Mucosa of stomach (tissue), 1 donor: Measurements from ENCODE around the gene CAMK2A.

Source experiments
- H3K27me3 ChIP-seq: one replicate; pipeline ENCODE4 v1.7.0; 2013; ENCODE audit warnings: mild to moderate bottlenecking, low read length; ENCODE audit not compliant: control insufficient read depth, insufficient read depth
- H3K36me3 ChIP-seq: one replicate; pipeline ENCODE4 v1.7.0; 2013; ENCODE audit warnings: low read length; ENCODE audit not compliant: control insufficient read depth, insufficient read depth
- H3K4me1 ChIP-seq: one replicate; pipeline ENCODE4 v1.7.0; 2013; ENCODE audit warnings: mild to moderate bottlenecking, low read length; ENCODE audit not compliant: control insufficient read depth, insufficient read depth
- H3K4me3 ChIP-seq: one replicate; pipeline ENCODE4 v1.7.0; 2013; ENCODE audit warnings: low read length
- H3K9ac ChIP-seq: one replicate; pipeline ENCODE4 v1.7.0; 2013; ENCODE audit warnings: mild to moderate bottlenecking, low read length, moderate library complexity
- H3K9me3 ChIP-seq: one replicate; pipeline ENCODE4 v1.7.0; 2013; ENCODE audit warnings: mild to moderate bottlenecking, low read length, moderate library complexity; ENCODE audit not compliant: control insufficient read depth
- donor health status: Pancreatic carcinoma.

The CAMK2A gene

DNA sequence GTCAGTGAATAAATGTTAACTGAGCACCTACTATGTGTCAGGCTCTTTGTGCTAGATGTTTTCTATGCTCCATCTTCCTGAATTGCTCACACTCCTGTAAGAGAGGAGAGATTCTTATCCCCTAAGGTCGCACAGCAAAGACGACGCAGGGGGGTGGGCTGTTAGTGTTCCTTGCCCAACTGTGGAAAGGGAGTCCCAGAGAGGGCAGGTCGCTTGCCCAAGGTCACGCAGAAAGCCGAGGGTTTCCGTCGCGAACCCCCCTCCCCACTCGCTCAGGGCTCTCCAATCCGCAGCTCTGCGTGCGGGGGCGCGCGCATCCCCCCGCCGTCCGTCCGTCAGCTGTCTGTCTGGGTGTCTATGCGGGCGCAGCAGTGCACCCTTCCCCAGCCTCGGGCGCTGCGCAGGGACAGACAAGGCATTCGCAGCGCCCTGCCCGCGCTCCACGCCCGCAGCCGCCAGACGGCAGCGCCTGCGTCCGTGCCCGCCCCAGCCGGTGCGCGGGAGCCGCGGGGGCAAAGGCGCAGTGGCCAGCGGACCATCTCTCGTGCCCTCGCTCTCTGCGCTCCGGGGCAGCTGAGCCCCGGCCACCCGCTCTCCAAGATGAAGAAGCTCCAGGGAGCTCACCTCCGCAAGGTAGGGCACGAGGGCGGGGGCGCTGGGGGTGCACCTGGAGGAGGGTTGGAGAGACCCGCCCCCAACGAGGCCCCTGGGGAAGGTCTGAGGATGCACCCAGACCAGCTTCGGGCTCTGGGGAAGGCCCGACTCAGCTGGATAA, 99.7 kb downstream of the CAMK2A start, which contains the start of gene SLC6A7:
Gene SLC6A7, plus strand, starts transcription at position 335 of the 775 bp plus-strand sequence. Its CDS starts 266 bp downstream, at position 601.
- Histone ChIP-seq H3K36me3 (no peaks in the 10 kb centered on the region), H3K9ac (no peak within 1 kb of the TSS), H3K27me3 (peaks cover 39% of the 10 kb centered on the region), H3K9me3 (no peaks in the 10 kb centered on the region), H3K4me1 (peaks cover 21% of the 10 kb centered on the region), H3K4me3 (no peak within 1 kb of the TSS)

DNA sequence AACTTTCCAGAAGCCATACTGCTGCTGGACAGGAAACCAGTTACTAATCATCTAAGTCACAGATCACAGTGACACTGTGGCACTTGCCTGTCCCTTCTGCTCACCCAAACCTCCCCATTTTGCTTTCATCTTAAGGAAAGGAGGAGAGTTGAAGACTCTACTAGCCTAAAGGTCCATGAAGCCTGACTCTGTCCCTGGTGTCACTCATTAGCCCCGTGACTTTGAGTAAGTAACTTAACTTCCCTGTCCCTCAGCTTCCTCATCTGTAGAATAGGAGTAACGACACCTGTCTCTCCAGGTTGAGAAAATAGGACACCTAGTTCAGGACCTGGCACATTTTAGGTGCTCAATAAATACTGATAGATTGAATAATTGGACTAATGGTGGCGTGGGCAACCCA, 100.2 kb downstream of the CAMK2A start:
- Histone ChIP-seq H3K36me3 (no peaks in the 10 kb centered on the region), H3K9ac (no peak overlapping the region), H3K4me3 (no peak overlapping the region), H3K4me1 (peaks cover 26% of the 10 kb centered on the region), H3K27me3 (peaks cover 39% of the 10 kb centered on the region), H3K9me3 (no peaks in the 10 kb centered on the region)

DNA sequence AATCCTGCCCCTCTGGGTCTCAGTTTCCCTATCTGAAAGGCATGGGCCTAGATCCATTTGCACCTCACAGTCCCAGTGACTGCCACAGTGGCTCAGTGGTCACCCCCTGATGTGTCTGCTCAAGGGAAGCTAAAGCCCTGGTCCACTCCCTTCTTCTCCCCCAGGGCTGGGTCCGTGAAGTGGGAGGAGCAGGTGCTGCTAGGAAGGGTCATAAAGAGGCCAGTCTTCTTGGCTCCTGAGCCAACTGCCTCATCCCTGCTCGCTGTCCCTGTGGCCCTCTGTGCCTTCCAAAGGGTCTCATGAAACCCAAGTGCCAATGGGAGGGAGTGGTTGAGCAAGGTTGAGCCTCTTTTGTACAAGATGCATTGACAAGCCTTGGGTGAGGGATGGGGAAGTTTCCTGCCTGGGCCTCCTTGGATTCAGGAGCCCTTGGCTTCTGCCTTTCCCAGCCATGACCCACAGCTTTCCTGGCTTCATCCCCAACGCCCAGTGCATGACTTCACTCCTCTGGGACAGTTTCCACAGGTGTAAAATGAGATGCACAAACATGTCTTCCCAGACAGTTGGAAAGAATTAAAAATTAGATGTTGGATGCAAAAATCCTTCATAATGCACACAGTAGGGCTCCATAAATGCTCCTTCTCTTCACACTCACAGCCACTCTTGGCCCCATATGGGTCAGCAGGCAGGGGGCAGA, 101.3 kb downstream of the CAMK2A start:
- Histone ChIP-seq H3K36me3 (no peaks in the 10 kb centered on the region), H3K4me3 (no peak overlapping the region), H3K9me3 (no peaks in the 10 kb centered on the region), H3K9ac (no peak overlapping the region), H3K27me3 (peaks cover 35% of the 10 kb centered on the region), H3K4me1 (peaks cover 36% of the 10 kb centered on the region)

DNA sequence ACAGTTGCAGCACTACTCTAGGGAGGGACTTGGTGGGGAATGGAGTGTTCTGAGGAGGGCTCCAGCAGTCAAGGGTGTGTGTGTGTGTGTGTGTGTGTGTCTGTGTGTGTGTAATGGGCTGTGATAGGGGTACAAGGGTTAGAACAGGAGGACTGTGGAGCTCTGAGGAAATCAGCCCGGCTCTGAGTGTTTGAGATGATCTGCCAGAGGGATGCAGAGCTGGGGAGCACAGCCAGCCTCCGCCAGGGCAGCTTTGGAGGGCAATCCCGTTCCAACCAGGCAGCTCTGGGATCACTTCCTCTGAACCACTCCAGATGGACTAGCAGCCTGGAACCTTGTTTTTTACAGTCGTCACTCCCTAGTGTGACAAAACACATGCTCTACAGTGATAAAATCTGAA, 102.7 kb downstream of the CAMK2A start:
- Histone ChIP-seq H3K36me3 (no peaks in the 10 kb centered on the region), H3K9ac (no peak overlapping the region), H3K9me3 (no peaks in the 10 kb centered on the region), H3K4me3 (no peak overlapping the region), H3K4me1 (peaks cover 44% of the 10 kb centered on the region), H3K27me3 (peaks cover 33% of the 10 kb centered on the region)

DNA sequence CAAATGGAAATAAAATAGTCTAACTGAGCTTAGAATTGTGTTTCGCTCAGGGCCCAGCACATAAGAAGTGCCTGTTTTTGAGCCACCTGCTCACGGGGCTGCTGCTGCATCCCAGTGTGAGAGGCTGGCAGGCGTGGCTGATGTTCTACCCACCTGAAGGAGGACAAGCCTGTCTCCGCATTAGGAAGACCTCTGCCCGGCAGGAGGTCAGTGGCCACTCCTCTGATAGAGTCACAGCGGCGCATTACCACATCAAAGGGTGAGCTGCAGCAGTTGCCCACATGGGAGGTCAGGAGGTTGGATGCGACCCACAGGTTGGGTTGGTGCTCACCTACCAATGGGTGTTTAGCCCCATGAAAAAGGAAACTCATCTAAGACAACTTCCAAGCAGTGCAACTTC, 103.4 kb downstream of the CAMK2A start:
- H3K36me3 ChIP-seq = no peaks in the 10 kb centered on the region
- peaks cover 44% of the 10 kb centered on the region for H3K4me1 ChIP-seq

DNA sequence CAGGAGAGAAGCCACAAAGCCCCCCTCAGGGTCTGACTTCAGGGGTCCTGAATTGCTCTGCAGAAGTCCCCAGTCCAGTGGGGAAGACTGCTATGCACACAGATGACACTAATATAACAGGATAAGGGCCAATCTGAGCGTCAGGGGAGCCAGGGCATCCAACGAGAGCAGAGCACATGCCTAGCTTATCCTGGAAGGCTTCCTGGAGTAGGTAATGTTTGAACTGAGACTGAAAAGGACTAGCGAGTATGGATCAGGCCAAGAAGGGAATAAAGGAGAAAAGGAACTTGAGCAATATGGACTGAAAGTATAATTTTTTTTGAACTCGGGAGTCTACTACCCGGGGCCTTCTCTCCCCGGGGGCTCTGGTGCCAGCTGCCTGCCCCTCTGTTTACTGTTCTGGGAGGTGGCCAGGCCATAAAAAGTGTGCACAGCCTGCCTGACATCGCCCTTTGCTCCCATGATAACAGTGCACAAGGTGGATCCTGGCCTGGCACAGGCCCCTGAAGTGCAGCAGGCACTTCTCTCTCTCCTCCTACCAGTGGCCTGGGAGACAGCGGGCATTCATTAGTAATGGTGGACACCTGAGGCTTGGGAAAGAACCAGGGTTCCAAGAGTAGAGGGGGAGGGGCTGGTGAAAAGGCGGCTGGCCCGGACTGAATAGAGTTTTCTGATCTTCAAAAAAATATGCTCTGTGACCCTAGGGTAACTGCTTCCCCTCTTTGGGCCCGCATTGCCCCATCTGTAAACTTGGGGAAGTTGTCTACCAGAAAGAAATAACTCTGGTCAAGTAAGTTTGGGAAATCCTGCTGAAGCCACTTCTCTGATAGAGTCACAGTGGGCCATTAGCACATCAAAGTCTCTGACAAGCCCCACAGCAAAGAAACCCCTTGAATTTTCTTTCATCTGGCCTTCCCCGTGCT, 104.3 kb downstream of the CAMK2A start:
- no peak overlapping the region for H3K9ac ChIP-seq

More for the DNA sequence above, 103.4 kb downstream of the CAMK2A start:
- Histone ChIP-seq H3K9me3 (no peaks in the 10 kb centered on the region), H3K27me3 (peaks cover 29% of the 10 kb centered on the region), H3K9ac (no peak overlapping the region), H3K4me3 (no peak overlapping the region)

DNA sequence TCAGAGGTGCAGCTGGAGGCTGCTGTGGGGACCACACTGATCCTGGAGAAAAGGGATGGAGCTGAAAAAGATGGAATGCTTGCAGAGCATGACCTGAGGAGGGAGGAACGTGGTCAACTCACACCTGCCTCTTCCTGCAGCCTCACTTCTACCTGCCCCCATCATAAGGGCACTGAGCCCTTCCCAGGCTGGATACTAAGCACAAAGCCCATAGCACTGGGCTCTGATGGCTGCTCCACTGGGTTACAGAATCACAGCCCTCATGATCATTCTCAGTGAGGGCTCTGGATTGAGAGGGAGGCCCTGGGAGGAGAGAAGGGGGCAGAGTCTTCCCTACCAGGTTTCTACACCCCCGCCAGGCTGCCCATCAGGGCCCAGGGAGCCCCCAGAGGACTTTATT, 105.6 kb downstream of the CAMK2A start:
- peaks cover 53% of the 10 kb centered on the region for H3K4me1 ChIP-seq
- peaks cover 9% of the 10 kb centered on the region for H3K27me3 ChIP-seq
- H3K36me3 ChIP-seq = no peaks in the 10 kb centered on the region
- no peak overlapping the region for H3K9ac ChIP-seq
- H3K4me3 ChIP-seq = no peak overlapping the region
- no peaks in the 10 kb centered on the region for H3K9me3 ChIP-seq

More for the DNA sequence above, 104.3 kb downstream of the CAMK2A start:
- Histone ChIP-seq H3K4me1 (peaks cover 53% of the 10 kb centered on the region), H3K4me3 (no peak overlapping the region), H3K9me3 (no peaks in the 10 kb centered on the region), H3K36me3 (no peaks in the 10 kb centered on the region), H3K27me3 (peaks cover 20% of the 10 kb centered on the region)

DNA sequence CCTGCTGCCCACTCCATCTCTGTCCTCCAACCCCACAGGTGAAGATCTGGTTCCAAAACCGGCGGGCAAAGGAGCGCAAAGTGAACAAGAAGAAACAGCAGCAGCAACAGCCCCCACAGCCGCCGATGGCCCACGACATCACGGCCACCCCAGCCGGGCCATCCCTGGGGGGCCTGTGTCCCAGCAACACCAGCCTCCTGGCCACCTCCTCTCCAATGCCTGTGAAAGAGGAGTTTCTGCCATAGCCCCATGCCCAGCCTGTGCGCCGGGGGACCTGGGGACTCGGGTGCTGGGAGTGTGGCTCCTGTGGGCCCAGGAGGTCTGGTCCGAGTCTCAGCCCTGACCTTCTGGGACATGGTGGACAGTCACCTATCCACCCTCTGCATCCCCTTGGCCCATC, 106.1 kb downstream of the CAMK2A start:
- H3K4me1 ChIP-seq = peaks cover 53% of the 10 kb centered on the region
- no peaks in the 10 kb centered on the region for H3K9me3 ChIP-seq
- H3K36me3 ChIP-seq = no peaks in the 10 kb centered on the region
- peaks cover 3% of the 10 kb centered on the region for H3K27me3 ChIP-seq
- H3K4me3 ChIP-seq = no peak overlapping the region
- H3K9ac ChIP-seq = no peak overlapping the region

DNA sequence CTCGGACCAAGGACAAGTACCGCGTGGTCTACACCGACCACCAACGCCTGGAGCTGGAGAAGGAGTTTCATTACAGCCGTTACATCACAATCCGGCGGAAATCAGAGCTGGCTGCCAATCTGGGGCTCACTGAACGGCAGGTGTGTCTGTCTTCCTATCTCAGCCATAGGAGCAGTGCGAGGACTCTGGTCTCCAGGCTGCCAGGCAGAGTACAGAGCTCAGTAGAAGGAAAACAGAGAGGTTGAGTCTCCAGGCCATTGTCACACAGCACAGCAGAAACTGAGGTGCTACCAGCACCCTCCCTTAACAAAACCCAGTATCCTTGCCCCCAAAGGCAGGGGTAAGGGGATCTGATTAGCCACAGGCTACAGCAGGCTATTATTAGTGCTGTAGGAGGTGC, 106.8 kb downstream of the CAMK2A start:
- peaks cover 53% of the 10 kb centered on the region for H3K4me1 ChIP-seq
- H3K36me3 ChIP-seq = no peaks in the 10 kb centered on the region
- H3K4me3 ChIP-seq = no peak overlapping the region
- H3K27me3 ChIP-seq = no peaks in the 10 kb centered on the region
- no peak overlapping the region for H3K9ac ChIP-seq
- no peaks in the 10 kb centered on the region for H3K9me3 ChIP-seq

DNA sequence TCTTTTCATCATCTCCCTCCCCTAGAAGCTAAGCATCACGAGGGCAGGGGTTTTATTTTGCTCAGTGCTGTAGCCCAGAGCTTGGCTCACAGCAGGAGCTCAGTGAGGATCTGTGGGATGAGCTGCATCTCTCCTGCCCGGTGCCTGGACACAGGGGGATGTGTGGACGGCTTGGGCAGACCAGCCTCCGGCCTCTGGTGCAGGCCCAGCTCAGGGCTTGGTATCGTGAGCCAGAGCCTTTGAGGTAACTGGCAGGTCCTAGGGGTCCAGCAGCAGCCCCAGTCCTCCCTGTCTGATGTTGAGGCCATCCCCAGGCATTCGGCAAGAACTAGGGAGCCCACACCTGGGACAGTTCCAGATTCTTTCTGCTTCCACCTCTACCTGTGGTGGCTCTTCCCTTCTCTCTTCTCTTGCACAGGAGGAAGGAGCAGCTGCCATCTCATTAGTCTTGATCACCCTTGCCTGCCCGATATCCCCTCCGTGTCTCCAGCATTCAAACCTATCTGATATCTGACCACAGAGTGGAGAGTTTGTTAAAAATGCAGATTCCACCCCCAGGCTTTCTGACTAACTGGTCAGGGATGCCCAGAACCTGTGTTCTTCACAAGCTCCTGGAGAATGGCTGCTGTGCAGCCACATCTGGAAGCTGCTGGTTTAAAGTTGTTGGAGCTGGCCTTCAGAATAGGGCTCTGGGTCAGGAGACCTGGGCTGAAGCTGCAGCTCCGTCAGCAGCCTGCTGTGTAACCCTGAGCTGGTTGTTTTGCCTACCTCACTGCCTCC, 107.6 kb downstream of the CAMK2A start:
- H3K4me1 ChIP-seq = peaks cover 51% of the 10 kb centered on the region

DNA sequence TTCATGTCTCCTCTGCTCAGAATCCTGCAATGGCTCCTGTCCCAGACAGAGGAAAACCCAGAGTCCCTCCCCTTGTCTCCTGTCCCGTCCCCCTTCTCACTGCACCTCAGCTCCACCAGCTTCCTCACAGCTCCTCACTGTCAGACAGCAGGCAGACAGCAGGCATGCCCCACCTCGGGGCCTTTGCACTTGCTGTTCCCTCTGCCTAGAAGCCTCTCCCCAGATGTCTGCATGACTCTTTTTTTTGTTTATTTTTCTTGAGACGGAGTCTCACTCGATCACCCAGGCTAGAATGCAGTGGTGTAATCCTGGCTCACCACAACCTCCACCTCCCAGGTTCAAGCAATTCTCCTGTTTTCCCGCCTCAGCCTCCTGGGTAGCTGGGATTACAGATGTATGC, 108.5 kb downstream of the CAMK2A start:
- no peak overlapping the region for H3K9ac ChIP-seq
- H3K36me3 ChIP-seq = no peaks in the 10 kb centered on the region
- no peaks in the 10 kb centered on the region for H3K9me3 ChIP-seq
- H3K4me3 ChIP-seq = no peak overlapping the region
- H3K4me1 ChIP-seq = peaks cover 43% of the 10 kb centered on the region
- no peaks in the 10 kb centered on the region for H3K27me3 ChIP-seq

More for the DNA sequence above, 107.6 kb downstream of the CAMK2A start:
- Histone ChIP-seq H3K4me3 (no peak overlapping the region), H3K9ac (no peak overlapping the region), H3K27me3 (no peaks in the 10 kb centered on the region), H3K36me3 (no peaks in the 10 kb centered on the region), H3K9me3 (no peaks in the 10 kb centered on the region)
